ENCODE results near the gene KLHL22.
"Not testable (repeated sequence)": the region's sequence is repeated elsewhere in the genome, so short reads cannot be mapped to it uniquely, and the experiment has no call there.

KLHL22 gene

GRCh38 chr22:20516399-20516798 lies 20.8 kb upstream of the KLHL22 start:
- Histone ChIP-seq H3K27ac (no peak overlapping the region), H3K4me3 (no peak overlapping the region)
- TF ChIP-seq CTCF (IDR thresholded peaks at IDR 0.05): no peak
- DNase-seq (ENCODE audit: low spot score): no peak

GRCh38 chr22:20514658-20515406 lies 19.2 kb upstream of the KLHL22 start:
- H3K27ac ChIP-seq: peak overlapping the region in 1 of 2 donors; percentile 25
- TF ChIP-seq CTCF (IDR thresholded peaks at IDR 0.05): no peak
- no peak overlapping the region for H3K4me3 ChIP-seq
- DNase-seq (ENCODE audit: low spot score): no peak

- Histone ChIP-seq H3K27ac (no peak overlapping the region), H3K4me3 (no peak overlapping the region)
- no peak for DNase-seq (ENCODE audit: low spot score)
- no peak for TF ChIP-seq CTCF (IDR thresholded peaks at IDR 0.05)
Measured at GRCh38 chr22:20511578-20512229, 16.1 kb upstream of the KLHL22 start.

- no peak for TF ChIP-seq CTCF (IDR thresholded peaks at IDR 0.05)
- H3K27ac ChIP-seq: peak overlapping the region in 1 of 2 donors; percentile 99
- no peak overlapping the region for H3K4me3 ChIP-seq
- no peak for DNase-seq (ENCODE audit: low spot score)
Measured at GRCh38 chr22:20510811-20511577, 15.4 kb upstream of the KLHL22 start.

- TF ChIP-seq CTCF (IDR thresholded peaks at IDR 0.05): no peak
- DNase-seq (ENCODE audit: low spot score): peak; percentile 85
- H3K4me3 ChIP-seq: peak overlapping the region; percentile 98
- H3K27ac ChIP-seq: peak overlapping the region; percentile 96 to 99
Measured at GRCh38 chr22:20509344-20510047, 13.9 kb upstream of the KLHL22 start.

GRCh38 chr22:20508815-20509271 lies 13.2 kb upstream of the KLHL22 start:
- peak overlapping the region; percentile 98 for H3K4me3 ChIP-seq
- peak overlapping the region; percentile 96 to 99 for H3K27ac ChIP-seq
- DNase-seq (ENCODE audit: low spot score): no peak
- no peak for TF ChIP-seq CTCF (IDR thresholded peaks at IDR 0.05)

- Histone ChIP-seq H3K4me3 (peak overlapping the region; percentile 98), H3K27ac (peak overlapping the region; percentile 96 to 99)
- DNase-seq (ENCODE audit: low spot score): not testable (repeated sequence)
Measured at GRCh38 chr22:20508067-20508755, 12.6 kb upstream of the KLHL22 start.

Measured in coronary artery (tissue), 2 donors.